Glutamatergic neuron (in vitro differentiated cells): ENCODE data around the gene SECISBP2. TPM values are rescaled to one million over a fixed set of nuclear protein-coding genes. Genes with fewer than 3 reads are reported as not detected.

ENCODE experiments used
- DNase-seq: peaks from one replicate; pipeline ENCODE4 v3.0.0; 2022
- H3K27ac Mint-ChIP-seq: one replicate; pipeline ENCODE4 v1.8.0; 2020; ENCODE audit warnings: mild to moderate bottlenecking, mixed read lengths, inconsistent platforms; ENCODE audit not compliant: unreplicated experiment
- H3K27me3 Mint-ChIP-seq: one replicate; pipeline ENCODE4 v1.8.0; 2020; ENCODE audit warnings: mild to moderate bottlenecking, moderate library complexity, mixed read lengths, inconsistent platforms; ENCODE audit not compliant: unreplicated experiment
- H3K36me3 Mint-ChIP-seq: one replicate; pipeline ENCODE4 v1.8.0; 2020; ENCODE audit warnings: mild to moderate bottlenecking, mixed read lengths, inconsistent platforms; ENCODE audit not compliant: unreplicated experiment
- H3K4me1 Mint-ChIP-seq: one replicate; pipeline ENCODE4 v1.8.0; 2020; ENCODE audit warnings: mild to moderate bottlenecking, low read depth, mixed read lengths, inconsistent platforms; ENCODE audit not compliant: unreplicated experiment
- H3K4me3 Mint-ChIP-seq: one replicate; pipeline ENCODE4 v1.8.0; 2020; ENCODE audit warnings: mild to moderate bottlenecking, mixed read lengths, inconsistent platforms; ENCODE audit not compliant: unreplicated experiment
- H3K9me3 Mint-ChIP-seq: one replicate; pipeline ENCODE4 v1.8.0; 2020; ENCODE audit warnings: mild to moderate bottlenecking, moderate library complexity, mixed read lengths, inconsistent platforms; ENCODE audit not compliant: unreplicated experiment
- CTCF ChIP-seq: fragments of 200-600 bp; sonication (generic); IDR thresholded peaks from one replicate; pipeline ENCODE4 v1.5.0; 2021; ENCODE audit not compliant: partially characterized antibody, unreplicated experiment
- total RNA-seq: library from RNA; stranded (reverse); fragmentation: NEBNext Ultra II Directional; extraction: Animal tissue kit (Norgen Biotek cat#: 25700); gene quantifications from one replicate; pipeline ENCODE4 v1.2.1, GENCODE V29; 2021; ENCODE audit not compliant: unreplicated experiment

Gene SECISBP2
- total RNA-seq, 1 donor from 2014 or later: 86.4 TPM

- Mint-ChIP-seq H3K27ac (no peak overlapping the region), H3K9me3 (peaks cover 9% of the 10 kb centered on the region), H3K4me3 (no peak overlapping the region), H3K36me3 (peaks cover 11% of the 10 kb centered on the region), H3K27me3 (peaks cover 5% of the 10 kb centered on the region), H3K4me1 (peaks cover 16% of the 10 kb centered on the region)
- no peak for TF ChIP-seq CTCF
- DNase-seq: no peak
These were observed 42.7 kb downstream of the SECISBP2 start for GRCh38 chr9:89361031-89361430.

GRCh38 chr9:89361816-89362646, 43.7 kb downstream of the SECISBP2 start:
- TF ChIP-seq CTCF: no peak
- Mint-ChIP-seq H3K9me3 (peaks cover 11% of the 10 kb centered on the region), H3K27ac (no peak overlapping the region), H3K27me3 (peaks cover 2% of the 10 kb centered on the region), H3K4me3 (no peak overlapping the region), H3K36me3 (peaks cover 11% of the 10 kb centered on the region), H3K4me1 (peaks cover 14% of the 10 kb centered on the region)
- DNase-seq: no peak

- DNase-seq: no peak
- peaks cover 10% of the 10 kb centered on the region for H3K4me1 Mint-ChIP-seq
- H3K4me3 Mint-ChIP-seq: no peak overlapping the region
- H3K9me3 Mint-ChIP-seq: peaks cover 11% of the 10 kb centered on the region
- peaks cover 11% of the 10 kb centered on the region for H3K36me3 Mint-ChIP-seq
- peaks cover 2% of the 10 kb centered on the region for H3K27me3 Mint-ChIP-seq
- no peak overlapping the region for H3K27ac Mint-ChIP-seq
- TF ChIP-seq CTCF: no peak
These were observed 44.5 kb downstream of the SECISBP2 start for GRCh38 chr9:89362647-89363310.

- Mint-ChIP-seq H3K36me3 (peaks cover 11% of the 10 kb centered on the region), H3K9me3 (peaks cover 11% of the 10 kb centered on the region), H3K27me3 (peaks cover 2% of the 10 kb centered on the region), H3K27ac (no peak overlapping the region), H3K4me3 (no peak overlapping the region), H3K4me1 (peaks cover 10% of the 10 kb centered on the region)
- no peak for TF ChIP-seq CTCF
- no peak for DNase-seq
These were observed 45.0 kb downstream of the SECISBP2 start for GRCh38 chr9:89363311-89363670.
